ENCODE measurements around the gene TRIP12.
"Not testable (repeated sequence)": the region's sequence is repeated elsewhere in the genome, so short reads cannot be mapped to it uniquely, and the experiment has no call there.

The TRIP12 gene

DNA sequence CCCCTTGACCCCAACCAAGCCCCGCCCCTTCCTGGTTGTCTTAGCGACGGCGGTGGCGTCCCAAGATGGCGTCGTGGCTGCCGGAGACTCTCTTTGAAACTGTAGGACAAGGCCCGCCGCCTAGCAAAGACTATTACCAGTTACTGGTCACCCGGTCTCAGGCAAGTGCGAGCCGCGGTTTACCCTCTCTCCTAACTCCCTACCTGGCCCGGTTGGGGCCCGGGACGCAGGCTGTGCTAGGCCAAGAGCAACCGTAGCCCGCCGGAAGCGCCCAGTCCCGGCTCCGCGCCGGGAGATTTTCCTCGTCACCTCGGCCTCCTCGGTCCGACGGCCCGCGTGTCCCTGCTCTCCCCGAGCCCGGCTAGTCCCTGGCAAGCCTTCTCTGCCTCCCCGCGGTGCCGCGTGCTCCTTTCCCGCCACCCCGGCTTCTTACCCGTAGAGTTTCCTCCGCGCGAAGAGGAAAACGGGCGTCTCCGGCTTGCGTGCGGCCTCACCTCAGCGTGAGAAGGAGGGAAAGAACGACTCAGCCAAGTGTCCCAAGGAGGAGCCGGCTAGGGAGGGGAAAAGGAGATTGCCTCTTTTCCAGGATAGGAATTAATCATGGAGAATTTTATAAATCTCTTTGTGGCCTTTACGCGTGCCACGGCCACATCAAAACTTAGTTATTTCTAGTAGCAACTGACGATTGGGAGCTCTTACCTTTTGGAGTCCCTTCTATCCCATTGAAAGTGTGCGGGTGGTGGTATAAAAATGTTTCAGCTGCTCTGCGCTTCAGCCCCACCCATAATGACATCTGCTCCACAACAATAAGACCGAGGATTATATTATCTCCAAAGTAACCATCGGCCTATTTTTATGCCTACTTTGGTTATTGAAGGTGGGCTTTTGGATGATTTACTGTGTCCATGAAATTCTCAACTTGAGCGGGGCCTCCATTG lies 909 bp upstream of the TRIP12 start, which contains the start of gene FBXO36:
TSS of gene FBXO36 (plus strand) at position 55 of the 938 bp plus-strand sequence. CDS start at position 66, 11 bp downstream.
- H3K4me3 ChIP-seq (ENCODE audit: low read length), result peak within 1 kb of the TSS; percentile 87
- DNase-seq (ENCODE audit: low read depth, low spot score), result peak; percentile 36

DNA sequence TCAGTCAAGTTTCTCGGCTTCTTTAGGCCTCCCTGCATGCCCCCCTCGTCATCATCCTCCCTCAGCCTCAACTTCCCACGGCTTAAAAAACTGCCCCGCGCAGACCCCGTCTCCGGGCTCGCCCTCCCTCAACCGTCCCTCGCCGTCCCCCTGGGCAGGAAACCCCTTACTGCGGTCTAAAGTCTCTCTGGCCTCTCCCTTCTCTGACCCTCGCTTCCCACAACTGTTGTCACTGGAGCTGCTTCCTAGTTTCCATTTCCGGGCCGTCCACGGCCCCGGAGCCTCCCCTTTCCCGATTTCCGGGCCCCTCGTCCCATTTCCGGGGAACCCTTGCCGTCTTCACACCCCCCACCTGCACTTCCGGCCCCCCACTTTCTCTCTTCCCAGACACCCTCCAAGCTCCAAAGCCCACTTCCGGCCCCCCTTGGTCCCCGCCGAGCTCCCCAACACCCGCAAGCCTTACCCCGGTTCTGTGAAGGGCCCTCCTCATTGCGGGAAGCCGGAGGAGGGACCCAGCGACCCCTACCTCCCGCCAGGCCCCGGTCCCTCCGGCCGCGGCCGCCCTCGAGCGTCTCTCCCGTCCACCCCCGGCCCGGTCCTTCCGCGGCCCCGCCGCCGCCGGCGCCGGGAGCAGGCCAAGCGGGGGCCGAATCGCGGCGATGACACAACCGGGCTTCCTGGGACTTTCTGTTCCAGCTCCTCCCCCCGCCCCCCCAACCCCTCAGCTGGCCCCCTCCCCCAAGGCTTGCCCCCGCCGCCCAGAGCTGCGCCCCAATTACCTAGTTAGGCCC lies 513 bp downstream of the TRIP12 start:
- peak overlapping the region; percentile 87 for H3K4me3 ChIP-seq (ENCODE audit: low read length)
- peak; percentile 49 for DNase-seq (ENCODE audit: low read depth, low spot score)

DNA sequence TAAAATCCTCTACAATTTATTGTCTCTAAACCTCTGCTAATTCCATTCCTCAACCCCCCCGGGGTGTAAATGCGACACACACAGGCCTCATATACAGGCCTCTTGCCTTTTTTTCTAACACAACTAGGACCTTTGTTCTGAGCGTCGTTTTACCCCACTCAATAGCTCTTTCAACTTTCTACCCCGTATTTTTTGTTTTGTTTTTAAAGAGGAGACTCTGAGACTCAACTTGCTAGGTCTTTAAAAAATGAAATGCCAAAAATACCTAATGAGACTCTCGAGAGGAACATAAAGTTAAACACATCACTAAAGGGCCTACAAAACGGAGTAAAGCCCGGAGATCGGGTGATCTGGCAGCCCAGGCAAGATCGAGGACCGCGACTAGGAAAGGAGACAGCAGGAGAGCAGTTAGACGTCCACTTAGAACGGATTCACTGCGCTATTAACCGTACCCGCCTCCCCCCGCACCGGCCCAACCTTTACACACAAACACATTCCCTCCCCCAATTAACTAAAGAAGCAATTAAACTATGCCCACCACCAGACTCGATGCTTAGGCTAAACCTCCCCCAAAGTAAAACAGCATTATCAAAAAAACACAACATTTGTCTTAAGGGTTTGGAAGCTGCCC lies 1.7 kb downstream of the TRIP12 start:
- DNase-seq (ENCODE audit: low read depth, low spot score), result no peak
- H3K4me3 ChIP-seq (ENCODE audit: low read length), result peak overlapping the region; percentile 87

DNA sequence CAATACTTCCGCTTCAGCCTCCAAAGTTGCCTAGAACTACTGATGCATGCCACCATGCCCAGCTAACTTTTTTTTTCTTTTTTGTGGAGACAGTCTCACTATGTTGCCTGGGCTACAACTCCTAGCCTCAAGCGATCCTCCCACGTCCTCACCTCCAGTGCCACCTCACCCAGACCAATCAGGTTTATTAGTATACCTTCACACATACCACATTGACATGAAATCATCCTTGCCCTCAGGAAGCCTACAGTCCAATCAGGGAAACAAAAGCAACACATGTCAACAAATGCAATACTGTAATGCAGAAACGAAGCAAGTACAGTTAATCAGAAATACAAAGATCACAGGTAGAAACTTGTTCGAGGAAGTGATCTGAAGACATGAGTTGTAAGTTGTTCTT lies 4.0 kb downstream of the TRIP12 start:
- no peak overlapping the region for H3K4me3 ChIP-seq (ENCODE audit: low read length)
- DNase-seq (ENCODE audit: low read depth, low spot score), result no peak

DNA sequence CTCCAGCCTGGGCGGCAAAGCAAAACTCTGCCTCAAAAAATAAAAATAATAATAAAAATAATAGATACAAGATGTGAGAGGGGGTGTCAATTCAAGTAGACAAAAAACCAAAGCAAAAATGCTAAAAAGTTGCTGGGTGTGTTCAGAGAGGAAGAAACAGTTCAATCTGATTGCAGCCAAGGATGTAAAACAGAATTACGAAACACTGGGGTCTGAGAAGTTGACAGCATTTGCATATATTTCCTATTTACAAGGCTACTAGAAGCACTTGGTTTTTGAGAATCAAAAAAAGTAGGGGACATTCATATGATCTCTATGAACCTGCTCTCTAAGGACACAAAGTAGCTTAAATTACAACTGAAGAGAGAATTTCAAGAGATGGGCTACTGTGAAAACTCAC lies 7.6 kb downstream of the TRIP12 start:
- DNase-seq (ENCODE audit: low read depth, low spot score), result no peak
- no peak overlapping the region for H3K4me3 ChIP-seq (ENCODE audit: low read length)

DNA sequence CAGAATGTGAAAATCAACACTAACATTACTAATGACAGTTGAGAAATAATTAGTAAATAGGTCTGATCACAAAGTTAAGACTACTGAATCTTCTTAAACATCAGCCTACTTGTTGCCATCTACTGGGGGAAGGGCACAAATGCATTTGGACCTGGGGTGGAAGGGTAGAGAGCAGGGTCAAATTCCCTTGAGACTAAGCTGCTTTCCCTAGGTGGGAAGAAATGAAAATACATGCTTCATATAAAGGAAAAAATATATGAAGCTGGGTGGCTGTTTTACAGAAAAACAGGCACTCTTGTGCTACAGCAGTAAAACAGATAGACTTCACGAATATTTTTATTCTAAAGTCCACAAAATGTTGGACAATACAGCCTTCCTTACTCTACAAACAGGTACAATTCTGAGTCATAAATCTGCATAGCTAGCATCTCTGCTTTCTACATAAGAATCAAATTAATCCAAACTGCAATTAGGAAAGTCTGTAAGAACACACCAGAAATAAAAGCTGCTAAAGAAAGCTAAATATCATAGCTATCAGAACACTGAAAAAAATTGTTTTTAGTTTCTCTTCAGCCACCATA lies 10.9 kb downstream of the TRIP12 start:
- DNase-seq (ENCODE audit: low read depth, low spot score), result no peak

DNA sequence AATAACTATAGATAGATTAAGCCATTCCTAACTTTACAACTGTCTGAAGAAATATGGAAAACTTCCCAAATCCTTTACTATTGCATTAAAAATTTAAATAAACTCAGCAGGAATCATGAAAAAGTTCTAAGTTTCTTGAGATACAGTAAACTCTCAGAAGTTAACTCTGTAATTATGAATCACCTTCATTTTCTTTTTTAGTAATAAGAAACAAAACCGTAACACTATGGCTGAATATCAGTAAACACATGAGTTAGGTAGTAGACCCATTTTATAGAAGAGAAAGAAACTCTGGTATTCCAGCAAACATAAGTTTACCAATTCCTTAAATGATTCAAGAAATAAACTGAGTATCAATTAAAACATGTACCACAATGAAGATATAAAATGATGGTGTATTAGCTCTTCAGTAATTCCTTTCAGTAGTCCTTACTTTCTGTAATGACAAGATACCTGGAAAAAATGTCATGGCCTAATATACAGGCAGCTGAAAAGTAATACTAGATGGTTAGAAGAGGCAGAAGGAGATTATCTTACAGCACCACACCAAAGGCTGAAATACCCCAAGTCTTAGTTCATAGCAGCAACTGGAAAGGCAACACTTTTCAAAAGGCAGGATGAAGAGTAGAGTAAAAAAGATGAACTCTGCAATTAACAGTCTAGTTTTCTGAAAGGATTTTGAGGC lies 11.5 kb downstream of the TRIP12 start:
- no peak overlapping the region for H3K4me3 ChIP-seq (ENCODE audit: low read length)
- DNase-seq (ENCODE audit: low read depth, low spot score), result no peak

More for the DNA sequence above, 10.9 kb downstream of the TRIP12 start:
- no peak overlapping the region for H3K4me3 ChIP-seq (ENCODE audit: low read length)

DNA sequence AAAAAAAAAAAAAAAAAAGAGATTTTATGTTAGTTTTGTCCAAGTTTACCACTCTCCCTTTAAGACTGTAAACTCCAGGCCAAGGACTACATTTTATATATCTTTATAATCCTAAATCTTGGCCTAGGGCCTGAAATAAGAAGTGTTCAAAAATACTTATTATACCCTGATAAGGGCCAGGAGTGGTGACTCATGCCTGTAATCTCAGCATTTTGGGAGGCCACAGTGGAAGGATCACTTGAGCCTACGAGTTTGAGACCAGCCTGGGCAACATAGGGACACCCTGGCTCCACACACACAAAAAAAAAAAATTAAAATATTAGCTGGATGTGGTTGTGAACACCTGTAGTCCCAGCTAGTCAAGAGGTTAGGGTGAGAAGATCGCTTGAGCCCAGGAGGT lies 12.7 kb downstream of the TRIP12 start:
- no peak for DNase-seq (ENCODE audit: low read depth, low spot score)
- no peak overlapping the region for H3K4me3 ChIP-seq (ENCODE audit: low read length)

DNA sequence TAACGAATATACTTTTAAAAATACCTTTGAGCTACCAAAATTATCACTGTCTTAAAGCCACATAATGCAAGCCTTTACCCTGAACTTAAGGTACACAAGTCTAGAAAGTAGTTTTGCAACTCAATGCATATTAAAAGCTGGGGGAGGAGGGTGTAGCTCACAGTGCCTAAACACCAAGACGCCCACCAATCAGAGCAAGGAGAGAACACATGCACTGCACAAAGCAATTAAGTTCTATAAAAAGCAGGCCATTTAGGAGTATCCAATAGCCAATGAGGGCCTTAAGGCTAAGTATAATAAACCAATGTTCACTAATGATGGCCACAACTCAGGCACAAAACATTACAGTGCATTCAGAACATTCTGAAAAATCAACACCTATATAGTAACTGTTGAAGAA lies 16.2 kb downstream of the TRIP12 start:
- DNase-seq (ENCODE audit: low read depth, low spot score), result no peak

DNA sequence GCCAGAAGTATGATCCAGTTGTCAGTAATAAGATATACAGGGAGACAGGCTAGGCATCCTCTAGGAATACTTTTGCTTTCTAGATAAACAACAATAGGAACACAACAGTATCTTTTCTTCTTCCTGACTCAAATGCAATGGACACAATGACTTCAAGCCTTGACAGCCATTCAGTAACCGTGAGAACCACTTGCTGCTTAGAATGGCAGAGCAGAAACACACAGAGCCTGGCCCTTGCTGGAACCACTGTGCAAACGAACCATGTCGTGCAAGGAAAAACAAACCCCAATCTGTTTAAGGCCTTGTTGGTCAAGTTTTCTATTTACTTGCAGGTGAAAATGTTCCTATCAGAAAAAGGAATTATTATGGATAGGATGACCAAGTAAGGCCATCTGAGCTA lies 18.8 kb downstream of the TRIP12 start:
- H3K4me3 ChIP-seq (ENCODE audit: low read length), result no peak overlapping the region
- DNase-seq (ENCODE audit: low read depth, low spot score), result no peak

More for the DNA sequence above, 16.2 kb downstream of the TRIP12 start:
- H3K4me3 ChIP-seq (ENCODE audit: low read length), result no peak overlapping the region

DNA sequence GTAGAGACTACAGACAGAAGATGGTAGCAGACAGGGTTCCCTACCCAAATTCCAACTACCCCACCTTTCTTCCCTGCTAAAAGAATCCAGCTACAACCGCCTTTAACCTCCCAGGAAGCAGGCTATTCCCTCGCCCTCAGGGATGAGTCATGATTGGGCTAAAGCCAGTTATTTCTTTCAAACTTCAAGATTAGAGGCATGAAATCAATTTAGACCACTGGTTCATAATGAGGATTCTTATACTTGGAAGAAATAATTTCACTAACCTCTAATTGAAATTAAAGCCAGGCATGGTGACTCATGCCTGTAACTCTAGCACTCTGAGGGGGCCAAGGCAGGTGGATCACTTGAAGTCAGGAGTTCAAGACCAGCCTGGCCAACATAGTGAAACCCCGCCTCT lies 20.0 kb downstream of the TRIP12 start:
- no peak overlapping the region for H3K4me3 ChIP-seq (ENCODE audit: low read length)
- DNase-seq (ENCODE audit: low read depth, low spot score), result no peak

DNA sequence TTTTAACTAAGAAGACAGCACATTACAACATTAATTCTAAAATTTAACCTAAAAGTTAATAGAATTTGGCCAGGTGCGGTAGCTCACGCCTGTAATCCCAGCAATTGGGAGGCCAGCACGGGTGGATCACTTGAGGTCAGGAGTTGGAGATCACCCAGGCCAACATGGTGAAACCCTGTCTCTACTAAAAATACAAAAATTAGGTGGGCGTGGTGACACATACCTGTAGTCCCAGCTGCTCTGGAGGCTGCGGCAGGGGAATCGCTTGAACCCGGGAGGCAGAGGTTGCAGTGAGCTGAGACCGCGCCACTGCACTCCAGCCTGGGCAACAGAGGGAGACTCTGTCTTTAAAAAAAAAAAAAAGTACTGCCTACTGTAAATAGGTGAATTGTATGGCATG lies 21.3 kb downstream of the TRIP12 start:
- not testable (repeated sequence) for DNase-seq (ENCODE audit: low read depth, low spot score); H3K4me3 ChIP-seq (ENCODE audit: low read length)

DNA sequence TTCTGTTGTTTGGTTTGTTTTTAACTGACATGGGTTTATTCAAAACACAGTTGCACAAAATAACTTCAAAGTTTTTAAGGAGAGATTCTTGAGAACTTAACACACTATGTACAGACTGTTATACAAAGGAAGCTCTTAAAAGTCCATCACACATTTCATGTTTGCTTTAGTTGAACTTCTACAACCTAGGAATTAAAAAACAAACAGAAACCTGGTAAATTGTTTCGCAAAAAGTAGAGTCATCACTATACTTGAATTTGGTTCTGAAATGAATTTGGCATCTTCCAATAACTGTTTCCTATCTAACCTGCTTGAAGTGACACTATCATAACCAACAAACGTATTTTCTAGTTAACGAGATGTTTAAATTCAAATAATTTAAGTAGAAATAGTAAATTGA lies 21.8 kb downstream of the TRIP12 start:
- no peak for DNase-seq (ENCODE audit: low read depth, low spot score)
- H3K4me3 ChIP-seq (ENCODE audit: low read length), result no peak overlapping the region

DNA sequence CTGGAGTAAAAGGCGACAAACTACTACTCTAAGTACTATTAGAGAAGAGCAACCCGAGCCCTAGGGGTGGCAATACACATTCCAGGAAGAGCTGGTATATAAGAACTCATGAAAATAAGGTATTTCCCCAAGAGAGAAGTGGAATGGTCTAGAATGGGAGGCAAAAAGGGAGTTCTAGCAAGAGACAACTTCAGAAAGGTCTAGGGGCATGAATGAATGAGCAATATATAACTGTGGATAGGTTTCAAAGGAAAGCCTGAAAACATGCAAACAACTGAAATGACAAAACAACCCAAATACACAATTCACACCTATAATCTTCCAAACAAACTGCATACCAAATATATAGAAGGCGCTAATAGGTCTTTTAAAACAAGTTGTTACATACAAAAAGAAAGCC lies 22.2 kb downstream of the TRIP12 start:
- H3K4me3 ChIP-seq (ENCODE audit: low read length), result no peak overlapping the region
- no peak for DNase-seq (ENCODE audit: low read depth, low spot score)

DNA sequence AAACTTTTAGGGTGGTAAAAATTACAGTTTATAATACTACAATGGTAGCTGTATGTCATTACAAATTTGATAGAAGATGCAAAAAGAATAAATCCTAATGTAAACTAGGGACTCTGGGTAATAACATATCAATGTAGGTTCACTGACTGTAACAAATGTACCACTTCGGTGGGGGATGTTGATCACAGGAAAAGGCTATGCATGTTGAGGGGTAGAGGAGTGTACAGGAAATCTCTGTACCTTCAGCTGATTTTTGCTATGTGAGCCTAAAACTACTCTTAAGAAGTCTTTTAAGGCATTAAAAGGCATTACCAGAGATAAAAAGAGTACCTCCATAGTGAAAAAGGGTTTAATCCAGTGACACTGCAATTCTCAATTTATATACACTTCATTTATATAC lies 25.0 kb downstream of the TRIP12 start:
- no peak for DNase-seq (ENCODE audit: low read depth, low spot score)
- H3K4me3 ChIP-seq (ENCODE audit: low read length), result no peak overlapping the region

DNA sequence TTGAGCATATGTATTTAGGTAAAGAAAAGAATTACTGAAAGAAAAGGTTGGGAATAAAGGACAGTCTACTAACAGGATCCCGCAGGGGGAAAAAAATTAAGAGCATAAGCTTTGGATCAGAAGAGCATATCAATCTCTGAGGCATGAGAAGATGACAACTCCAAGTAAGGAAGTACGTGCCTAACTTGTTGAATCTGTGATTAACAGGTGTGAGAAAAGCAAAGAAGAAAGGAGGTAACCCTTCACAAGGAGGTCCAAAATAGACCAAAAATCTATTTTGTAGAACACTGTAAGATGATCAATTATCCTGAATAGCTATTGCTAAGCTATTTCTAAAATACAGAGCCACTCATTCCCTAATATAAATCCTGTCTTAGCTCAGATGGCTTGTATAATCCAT lies 32.8 kb downstream of the TRIP12 start:
- H3K4me3 ChIP-seq (ENCODE audit: low read length), result no peak overlapping the region
- no peak for DNase-seq (ENCODE audit: low read depth, low spot score)

DNA sequence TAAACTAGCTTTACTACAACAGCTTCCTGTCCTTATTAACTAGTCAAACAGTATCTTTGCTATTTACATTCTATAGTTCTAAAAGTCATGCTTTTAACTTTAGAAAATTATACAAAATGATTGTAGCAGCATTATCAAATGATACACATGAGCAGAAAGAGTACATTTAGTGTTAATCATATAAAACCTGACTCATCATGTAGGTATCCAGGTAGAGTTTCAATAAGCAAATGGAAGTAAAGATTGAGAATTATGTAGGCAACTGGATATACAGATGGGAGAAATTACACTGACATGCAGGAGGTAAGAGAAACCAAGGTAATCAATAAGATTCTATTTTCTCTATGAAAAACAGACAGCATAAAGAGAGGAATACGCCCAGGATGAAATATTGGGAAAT lies 33.8 kb downstream of the TRIP12 start:
- H3K4me3 ChIP-seq (ENCODE audit: low read length), result no peak overlapping the region
- no peak for DNase-seq (ENCODE audit: low read depth, low spot score)

DNA sequence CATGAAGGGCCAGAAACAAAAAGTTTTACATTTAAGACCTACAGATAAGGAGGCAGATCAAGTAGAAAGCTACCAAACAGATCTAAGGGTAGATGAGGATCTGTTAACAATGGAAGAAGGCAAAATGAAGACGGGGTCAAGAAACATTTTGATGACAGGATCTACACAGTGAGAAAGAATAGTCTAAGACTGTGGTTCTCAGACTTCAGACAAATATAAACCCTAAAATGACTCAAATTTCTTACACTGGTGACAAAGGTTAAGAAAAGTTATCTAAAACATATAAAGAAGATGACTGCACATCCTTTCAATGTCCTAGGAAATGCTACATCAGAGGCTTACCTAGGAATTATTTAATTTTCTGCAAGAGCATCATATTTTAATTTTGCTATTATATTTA lies 34.4 kb downstream of the TRIP12 start:
- DNase-seq (ENCODE audit: low read depth, low spot score), result no peak
- H3K4me3 ChIP-seq (ENCODE audit: low read length), result no peak overlapping the region
